Stimulated activated CD4-positive, alpha-beta T cell treated with anti-CD3 and anti-CD28 coated beads, Interleukin-12 subunit alpha, Interleukin-12 subunit beta, amount 100 ng/mL, for 4 hours (primary cell): ENCODE measurements around the gene ATRNL1.
"Not testable (repeated sequence)": the region's sequence is repeated elsewhere in the genome, so short reads cannot be mapped to it uniquely, and the experiment has no call there.

ENCODE experiments used
- DNase-seq: peaks from one replicate; pipeline ENCODE4 v3.0.0-alpha.2; 2020

The ATRNL1 gene

GRCh38 chr10:115772606-115773005 is 679.4 kb downstream of the ATRNL1 start:
- DNase-seq: no peak

- no peak for DNase-seq
These were observed 680.7 kb downstream of the ATRNL1 start for GRCh38 chr10:115773832-115774231.

GRCh38 chr10:115774721-115775120 is 681.6 kb downstream of the ATRNL1 start:
- no peak for DNase-seq

DNA sequence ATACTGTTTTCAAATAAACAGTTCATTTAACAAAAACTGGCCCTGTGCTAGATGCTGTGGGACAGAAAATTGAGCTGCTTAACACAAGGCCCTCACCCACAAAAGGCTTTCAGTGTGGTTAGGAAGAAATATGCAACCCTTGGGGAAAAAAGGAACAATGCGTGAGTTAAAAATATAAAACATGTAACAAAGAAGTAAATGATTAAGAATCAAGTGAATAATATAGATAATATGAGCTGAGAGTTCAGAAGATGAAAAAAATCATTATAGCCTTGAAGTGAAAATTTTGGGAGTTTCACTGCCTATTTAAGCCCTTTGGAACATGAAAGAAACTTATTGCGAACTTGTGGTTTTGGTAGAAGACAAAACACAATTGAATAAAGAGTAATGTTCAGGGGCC is 684.5 kb downstream of the ATRNL1 start:
- no peak for DNase-seq

DNA sequence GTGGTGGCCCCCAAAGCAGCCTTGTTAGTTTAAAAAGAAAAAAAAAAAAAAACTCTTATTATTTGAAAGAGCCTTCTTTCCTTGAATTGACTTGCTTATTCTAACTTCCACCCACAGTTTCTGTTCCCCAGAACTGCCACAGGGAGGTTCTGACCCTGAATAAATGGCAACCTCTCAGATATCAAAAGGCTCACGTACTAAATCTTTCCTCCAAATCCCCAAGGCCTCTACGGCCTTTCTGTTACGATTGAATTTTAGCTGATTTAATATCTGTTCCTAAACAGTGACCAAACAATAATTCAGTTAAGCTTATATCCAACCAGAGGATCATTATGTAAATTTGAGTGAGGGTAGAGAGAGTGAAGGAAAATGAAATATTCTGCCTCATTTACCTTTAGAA is 697.1 kb downstream of the ATRNL1 start:
- DNase-seq: no peak

- no peak for DNase-seq
These were observed 702.8 kb downstream of the ATRNL1 start for GRCh38 chr10:115795964-115796363.

DNA sequence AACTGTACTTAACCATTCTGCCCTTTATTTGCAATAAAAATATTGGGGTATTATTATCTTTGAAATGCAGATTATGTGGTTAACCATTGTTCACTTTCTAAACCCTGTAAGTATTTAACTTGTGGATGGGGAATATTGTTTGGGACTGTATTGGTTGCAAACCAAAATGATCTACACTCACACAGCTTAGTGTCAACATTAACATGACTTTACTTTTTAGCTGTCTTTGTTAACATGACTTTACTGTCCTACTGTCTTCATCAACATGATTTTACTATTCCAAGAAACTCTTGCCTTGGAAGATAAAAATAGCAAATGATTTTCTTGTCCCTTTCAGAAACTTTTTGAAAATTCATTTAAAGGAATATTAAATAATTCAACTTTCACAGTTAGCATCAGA is 708.3 kb downstream of the ATRNL1 start:
- DNase-seq: no peak

DNA sequence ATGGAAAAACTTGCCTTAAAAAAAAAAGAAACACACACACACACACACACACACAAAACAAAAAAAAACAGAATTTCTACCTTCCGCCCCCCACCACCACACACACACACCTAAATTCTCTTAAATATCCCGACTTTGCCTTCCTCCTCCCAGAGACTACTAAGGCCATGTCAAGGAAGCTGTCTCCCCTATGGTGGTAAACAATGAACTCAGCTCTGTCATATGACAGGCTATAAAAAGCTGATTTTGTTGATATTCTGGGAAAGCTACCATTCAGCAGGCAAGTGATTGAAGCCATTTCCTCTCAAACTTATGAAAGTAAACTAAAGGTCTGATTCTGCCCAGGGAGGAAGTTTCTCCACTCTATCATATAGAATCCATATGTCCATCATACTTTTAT is 708.8 kb downstream of the ATRNL1 start:
- DNase-seq: no peak

GRCh38 chr10:115802911-115803310 is 709.7 kb downstream of the ATRNL1 start:
- no peak for DNase-seq

DNA sequence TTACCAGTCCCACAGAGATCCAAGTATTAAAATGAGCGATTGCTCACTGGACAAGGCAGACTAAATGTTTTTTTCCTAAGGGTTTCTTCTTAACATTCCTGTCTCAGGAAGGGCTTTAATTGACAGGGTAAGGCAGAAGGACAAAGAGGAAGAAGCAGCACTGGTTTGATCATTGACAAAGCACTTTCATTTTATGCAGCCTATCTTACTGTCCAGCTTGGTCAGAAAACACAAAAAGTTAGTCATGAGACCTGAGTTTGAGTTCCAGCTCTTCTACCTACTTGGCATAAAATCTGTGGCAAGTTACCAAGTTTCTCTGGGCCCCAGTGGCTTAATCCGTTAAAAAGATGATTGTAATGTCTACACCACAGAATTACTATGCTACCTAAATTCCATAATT is 721.4 kb downstream of the ATRNL1 start:
- no peak for DNase-seq

- no peak for DNase-seq
These were observed 724.8 kb downstream of the ATRNL1 start for GRCh38 chr10:115818012-115818411.

GRCh38 chr10:115826396-115826795 is 733.2 kb downstream of the ATRNL1 start:
- DNase-seq: no peak

- DNase-seq: no peak
These were observed 734.3 kb downstream of the ATRNL1 start for GRCh38 chr10:115827231-115828009.

DNA sequence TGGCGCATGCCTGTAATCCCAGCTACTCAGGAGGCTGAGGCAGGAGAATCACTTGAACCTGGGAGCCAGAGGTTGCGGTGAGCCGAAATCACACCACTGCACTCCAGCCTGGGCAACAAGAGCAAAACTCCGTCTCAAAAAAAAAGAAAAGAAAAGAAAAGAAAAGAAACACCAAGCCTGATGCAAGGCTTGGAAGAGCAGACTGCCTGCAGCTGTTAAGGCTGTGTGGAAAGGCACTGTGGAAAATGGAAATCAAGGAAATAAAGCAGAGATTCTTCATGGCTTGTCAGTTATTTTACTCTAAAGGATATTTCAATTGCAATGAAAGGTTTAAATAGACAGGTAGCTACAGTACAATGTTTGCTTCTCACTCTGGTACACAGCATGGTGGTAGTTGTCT is 735.0 kb downstream of the ATRNL1 start:
- DNase-seq: not testable (repeated sequence)

- DNase-seq: no peak
These were observed 736.5 kb downstream of the ATRNL1 start for GRCh38 chr10:115829521-115830205.

DNA sequence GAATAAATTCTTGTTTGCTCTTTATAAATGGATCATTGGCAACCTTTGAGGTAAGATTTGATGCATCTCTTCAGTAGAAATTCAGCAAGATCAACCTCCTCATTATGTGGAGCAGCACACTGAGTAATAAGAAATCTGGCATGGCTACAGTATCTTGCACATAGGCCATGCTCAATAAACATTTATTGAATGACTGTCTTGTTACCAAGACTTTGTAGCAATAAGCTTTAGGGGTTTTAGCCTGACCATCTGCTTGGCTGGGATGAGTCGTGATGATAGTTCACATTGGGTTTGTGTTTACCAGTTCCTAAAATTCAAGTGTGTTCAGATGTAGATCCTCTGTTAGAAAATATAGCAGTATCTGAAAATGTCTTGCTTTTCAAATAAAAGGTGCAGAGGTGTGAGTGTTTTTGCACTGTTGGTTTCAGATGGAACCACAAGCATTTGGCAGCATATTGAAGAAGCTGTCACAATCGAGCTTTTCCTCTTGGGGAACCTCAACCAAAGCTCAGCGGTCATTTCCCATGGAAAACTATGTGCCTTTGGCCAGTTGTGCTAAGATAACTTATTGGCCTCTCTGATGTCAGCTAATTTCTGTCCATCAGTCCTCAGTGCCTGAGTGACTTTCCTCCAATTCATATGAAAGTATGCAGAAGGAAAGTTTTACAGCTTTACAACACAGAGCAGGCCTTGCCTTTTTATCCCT is 737.3 kb downstream of the ATRNL1 start:
- no peak for DNase-seq

- no peak for DNase-seq
These were observed 737.9 kb downstream of the ATRNL1 start for GRCh38 chr10:115831016-115831415.

- DNase-seq: no peak
These were observed 740.0 kb downstream of the ATRNL1 start for GRCh38 chr10:115833119-115833518.

DNA sequence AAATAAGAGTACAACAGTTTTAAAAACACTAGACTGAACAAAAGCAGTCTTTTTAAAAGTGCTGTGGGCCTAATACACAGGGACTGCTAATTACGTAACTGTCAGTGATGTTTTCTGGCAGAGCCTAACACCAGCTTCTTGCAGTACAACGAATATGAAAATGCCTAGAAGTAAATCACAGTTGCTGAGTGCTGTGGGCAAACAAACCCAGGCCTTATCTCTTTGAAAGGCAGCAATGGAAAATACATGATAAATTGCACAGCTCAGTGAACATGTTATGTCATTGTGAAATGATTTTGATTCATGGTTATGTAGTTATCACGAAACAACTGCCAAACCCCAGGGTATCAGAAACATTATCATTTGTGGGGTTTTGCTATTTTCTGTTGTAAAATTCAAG is 751.4 kb downstream of the ATRNL1 start:
- DNase-seq: no peak

DNA sequence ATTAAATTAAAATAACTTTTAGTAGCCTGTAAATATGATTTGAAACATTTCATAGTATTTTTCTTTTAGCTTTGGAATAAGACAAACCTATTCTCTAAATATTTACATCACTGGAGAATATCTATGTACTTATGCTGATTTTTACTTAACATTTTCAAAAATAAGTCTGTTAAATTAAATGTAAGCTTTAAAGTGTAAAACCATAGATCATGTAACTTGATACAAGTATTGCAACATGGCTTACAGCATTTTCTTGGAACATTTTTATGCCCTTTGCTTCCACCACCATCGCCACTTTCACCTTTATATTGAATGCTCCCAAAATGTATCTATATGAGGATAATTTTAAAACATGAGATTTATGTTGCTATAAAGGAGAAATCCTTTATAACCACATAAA is 752.8 kb downstream of the ATRNL1 start:
- DNase-seq: no peak

DNA sequence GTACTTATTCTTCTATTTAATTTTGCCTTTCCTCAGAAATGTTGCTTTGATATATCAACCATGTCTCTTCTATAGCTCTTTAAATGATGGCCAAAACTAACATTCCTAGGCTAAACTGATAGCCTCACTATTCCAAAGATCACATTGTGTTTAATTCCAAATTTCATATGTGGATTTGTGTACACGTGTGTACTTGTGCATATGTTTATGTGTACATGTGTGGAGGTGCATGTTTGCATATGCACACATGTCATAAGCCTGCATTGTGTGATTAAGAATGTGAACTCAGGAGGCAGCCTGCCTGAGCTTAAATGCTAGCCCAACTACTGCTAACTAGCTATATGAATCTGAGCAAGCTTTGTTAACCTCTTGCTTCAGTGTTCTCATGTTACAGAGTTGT is 753.4 kb downstream of the ATRNL1 start:
- DNase-seq: no peak

DNA sequence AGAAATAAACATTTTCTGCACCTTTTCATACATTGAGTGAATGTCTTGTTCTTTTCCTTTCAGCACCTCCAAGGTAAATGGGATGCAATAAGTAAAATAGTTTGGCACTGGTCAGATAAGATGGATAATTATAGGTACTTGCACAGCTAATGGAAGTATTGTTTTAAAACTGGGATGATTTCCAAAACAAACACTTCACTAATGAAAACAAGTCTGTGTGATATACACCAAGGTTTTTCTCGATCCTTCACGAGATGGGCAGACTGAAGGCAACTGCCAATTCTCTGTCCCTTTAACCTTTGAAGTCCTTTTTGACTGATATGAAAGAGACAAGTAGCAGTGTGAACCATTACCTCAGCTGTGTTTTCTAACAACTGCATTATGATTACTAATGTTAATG is 756.0 kb downstream of the ATRNL1 start:
- no peak for DNase-seq

GRCh38 chr10:115850666-115851065 is 757.5 kb downstream of the ATRNL1 start:
- no peak for DNase-seq

DNA sequence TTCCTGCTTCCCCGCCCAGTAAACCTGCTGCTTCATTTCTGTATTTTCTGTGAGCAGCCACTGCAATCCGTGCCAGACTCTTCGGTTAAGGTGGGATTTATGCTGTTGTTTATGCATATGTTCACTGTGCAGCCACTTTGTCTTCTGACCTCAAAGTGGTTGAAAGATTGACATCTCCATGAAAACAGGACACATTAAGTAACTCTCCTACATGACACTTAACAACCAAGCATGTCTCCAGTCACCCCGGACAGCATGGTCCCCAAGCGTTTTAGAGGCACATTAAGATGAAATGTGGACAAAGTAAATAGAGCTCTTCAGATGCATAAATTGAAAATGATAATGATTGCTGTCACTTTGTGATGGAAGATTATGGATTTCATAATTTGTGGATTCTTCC is 758.5 kb downstream of the ATRNL1 start:
- no peak for DNase-seq
